RWPE2 (cell line): ENCODE measurements around the gene ZNF302.

Experiments
- ATAC-seq: fragments of 200-7000 bp; cut with Tn5 transposase; 3 replicates; pipeline ENCODE4 v1.9.1; 2021; ENCODE audit warnings: low read depth
- DNase-seq: peaks from one replicate; pipeline ENCODE4 v3.0.0-alpha.2; 2020; ENCODE audit warnings: low spot score
- H3K27ac ChIP-seq: fragments of 450-650 bp; 2 replicates; pipeline ENCODE4 v1.5.1; 2017; ENCODE audit warnings: mild to moderate bottlenecking; ENCODE audit not compliant: poor library complexity, severe bottlenecking
- H3K27me3 ChIP-seq: fragments of 250-450 bp; sonication (Bioruptor Pico); 2 replicates; pipeline ENCODE4 v1.5.1; 2021; ENCODE audit warnings: mild to moderate bottlenecking, moderate library complexity; ENCODE audit not compliant: insufficient read depth, poor library complexity, severe bottlenecking
- H3K36me3 ChIP-seq: fragments of 250-450 bp; sonication (Bioruptor Pico); 2 replicates; pipeline ENCODE4 v1.5.1; 2020; ENCODE audit warnings: low read depth, mild to moderate bottlenecking, moderate library complexity
- H3K4me1 ChIP-seq: fragments of 250-450 bp; sonication (Bioruptor Pico); 2 replicates; pipeline ENCODE4 v1.5.1; 2021; ENCODE audit warnings: mild to moderate bottlenecking, moderate library complexity; ENCODE audit not compliant: insufficient read depth, poor library complexity, severe bottlenecking
- H3K4me3 ChIP-seq: fragments of 250-450 bp; sonication (Bioruptor Pico); 2 replicates; pipeline ENCODE4 v1.5.1; 2021; ENCODE audit warnings: mild to moderate bottlenecking, moderate library complexity; ENCODE audit not compliant: severe bottlenecking
- H3K9me3 ChIP-seq: fragments of 250-450 bp; sonication (Bioruptor Pico); 2 replicates; pipeline ENCODE4 v1.5.1; 2021; ENCODE audit warnings: mild to moderate bottlenecking, moderate library complexity; ENCODE audit not compliant: severe bottlenecking
- CTCF ChIP-seq: fragments of 450-650 bp; IDR thresholded peaks from one replicate; pipeline ENCODE4 v1.5.1; 2017; ENCODE audit warnings: mild to moderate bottlenecking, moderate library complexity; ENCODE audit not compliant: poor library complexity, severe bottlenecking

The ZNF302 gene

GRCh38 chr19:34669305-34669704 lies 8.2 kb upstream of the ZNF302 start:
- Histone ChIP-seq H3K9me3 (no peaks in the 10 kb centered on the region), H3K4me1 (no peaks in the 10 kb centered on the region), H3K27ac (no peak overlapping the region), H3K36me3 (no peaks in the 10 kb centered on the region), H3K4me3 (no peak overlapping the region), H3K27me3 (no peaks in the 10 kb centered on the region)
- DNase-seq (no peak), ATAC-seq (no peak)
- no peak for TF ChIP-seq CTCF

- no peaks in the 10 kb centered on the region for H3K27me3 ChIP-seq
- no peak overlapping the region for H3K4me3 ChIP-seq
- ATAC-seq (no peak), DNase-seq (no peak)
- no peak for TF ChIP-seq CTCF
- H3K36me3 ChIP-seq: no peaks in the 10 kb centered on the region
- H3K4me1 ChIP-seq: peaks cover 3% of the 10 kb centered on the region
- H3K27ac ChIP-seq: no peak overlapping the region
- H3K9me3 ChIP-seq: no peaks in the 10 kb centered on the region
Measured at GRCh38 chr19:34671972-34672371, 5.5 kb upstream of the ZNF302 start.

DNA sequence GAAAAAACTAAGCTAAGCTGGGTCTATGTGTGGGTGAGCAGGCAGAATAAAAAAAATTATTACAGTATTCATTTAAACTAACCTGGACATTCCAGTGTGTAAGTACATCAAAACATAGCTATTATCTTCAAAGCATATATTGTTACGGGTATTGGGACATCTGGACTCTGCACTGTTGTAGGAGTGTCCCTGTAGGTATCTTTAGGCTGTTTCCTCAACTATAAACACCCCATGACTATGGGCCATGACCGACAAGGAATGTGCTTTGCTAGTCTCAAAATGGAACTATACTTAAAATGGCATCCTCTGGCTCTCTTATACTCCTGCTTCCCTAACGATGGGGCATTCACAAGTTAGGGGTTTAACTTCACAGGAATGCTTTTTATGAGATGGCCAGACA lies 3.9 kb upstream of the ZNF302 start:
- Histone ChIP-seq H3K4me1 (peaks cover 8% of the 10 kb centered on the region), H3K36me3 (peaks cover 2% of the 10 kb centered on the region)

DNA sequence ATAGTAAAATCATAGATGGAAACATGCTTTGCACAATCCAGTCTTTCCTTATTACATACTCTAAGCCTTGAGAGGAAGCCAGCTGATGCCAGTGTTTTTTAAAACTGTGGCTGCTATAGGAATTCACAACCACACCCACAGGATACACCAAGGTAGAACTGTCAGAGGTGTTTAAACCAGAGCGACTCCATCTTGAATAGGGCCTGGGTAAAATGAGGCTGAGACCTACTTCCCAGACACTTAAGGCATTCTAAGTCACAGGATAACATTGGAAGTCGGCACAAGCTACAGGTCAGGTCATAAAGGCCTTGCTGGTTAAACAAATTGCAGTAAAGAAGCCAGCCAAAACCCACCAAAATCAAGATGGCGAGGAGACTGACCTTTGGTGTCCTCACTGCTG lies 2.2 kb upstream of the ZNF302 start:
- Histone ChIP-seq H3K4me1 (peaks cover 8% of the 10 kb centered on the region), H3K4me3 (no peak overlapping the region), H3K27me3 (no peaks in the 10 kb centered on the region), H3K9me3 (peaks cover 3% of the 10 kb centered on the region), H3K27ac (no peak overlapping the region), H3K36me3 (peaks cover 19% of the 10 kb centered on the region)
- ATAC-seq (no peak), DNase-seq (no peak)
- no peak for TF ChIP-seq CTCF

More for the DNA sequence above, 3.9 kb upstream of the ZNF302 start:
- Histone ChIP-seq H3K27me3 (no peaks in the 10 kb centered on the region), H3K27ac (no peak overlapping the region), H3K4me3 (no peak overlapping the region), H3K9me3 (no peaks in the 10 kb centered on the region)
- ATAC-seq (no peak), DNase-seq (no peak)
- no peak for TF ChIP-seq CTCF

DNA sequence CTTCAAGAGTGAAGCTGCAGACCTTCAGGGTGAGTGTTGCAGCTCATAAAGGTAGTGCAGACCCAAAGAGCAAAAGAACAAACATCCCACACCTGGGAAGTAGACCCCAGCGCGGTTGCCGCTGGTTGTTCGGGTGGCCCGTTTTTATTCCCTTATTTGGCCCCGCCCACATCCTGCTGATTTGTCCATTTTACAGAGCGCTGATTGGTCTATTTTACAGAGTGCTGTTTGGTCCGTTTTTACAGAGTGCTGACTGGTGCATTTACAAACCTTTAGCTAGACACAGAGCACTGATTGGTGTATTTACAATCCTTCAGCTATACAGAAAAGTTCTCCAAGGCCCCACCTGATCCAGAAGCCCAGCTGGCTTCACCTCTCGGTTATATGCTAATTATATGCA lies 1.6 kb upstream of the ZNF302 start:
- Histone ChIP-seq H3K9me3 (peaks cover 8% of the 10 kb centered on the region), H3K27me3 (no peaks in the 10 kb centered on the region), H3K27ac (no peak overlapping the region), H3K36me3 (peaks cover 25% of the 10 kb centered on the region), H3K4me1 (peaks cover 8% of the 10 kb centered on the region), H3K4me3 (no peak overlapping the region)
- no peak for TF ChIP-seq CTCF
- no peak for DNase-seq
- ATAC-seq: no peak
